ENCODE measurements around the gene ESPL1.
"Not testable (repeated sequence)": the region's sequence is repeated elsewhere in the genome, so short reads cannot be mapped to it uniquely, and the experiment has no call there.

ESPL1 gene

DNA sequence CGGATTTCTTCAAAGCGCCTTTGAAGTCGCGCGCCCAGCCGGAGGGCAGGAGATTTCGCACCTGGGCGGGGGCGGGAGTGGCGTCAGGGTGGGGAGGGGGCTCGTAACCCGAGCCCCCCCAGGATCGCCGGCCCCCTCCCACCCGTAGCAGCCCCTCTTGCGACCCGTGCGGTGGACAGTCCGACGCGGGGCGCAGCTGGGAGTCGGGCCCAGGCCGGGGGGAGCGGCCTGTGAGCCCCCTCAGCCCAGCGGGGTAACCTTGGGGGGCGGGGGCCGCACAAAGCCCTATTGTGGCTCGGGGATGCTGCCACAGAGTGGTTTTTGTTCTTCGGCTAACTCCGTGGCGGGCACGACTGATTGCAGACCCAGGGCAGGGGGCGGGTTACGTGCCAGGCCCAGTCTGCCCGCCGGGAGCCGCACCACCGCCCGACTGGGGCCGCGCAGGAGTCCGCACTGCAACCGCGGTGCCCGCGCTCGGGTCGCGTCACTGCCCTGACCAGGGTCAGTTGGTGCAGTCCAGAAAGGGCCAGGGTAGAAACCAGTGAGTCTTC is 57.5 kb downstream of the ESPL1 start:
- TF ChIP-seq CTCF (IDR thresholded peaks at IDR 0.05; ENCODE audit: extremely low read depth, missing control alignments) = no peak
- DNase-seq (ENCODE audit: low spot score) = peak; percentile 57

DNA sequence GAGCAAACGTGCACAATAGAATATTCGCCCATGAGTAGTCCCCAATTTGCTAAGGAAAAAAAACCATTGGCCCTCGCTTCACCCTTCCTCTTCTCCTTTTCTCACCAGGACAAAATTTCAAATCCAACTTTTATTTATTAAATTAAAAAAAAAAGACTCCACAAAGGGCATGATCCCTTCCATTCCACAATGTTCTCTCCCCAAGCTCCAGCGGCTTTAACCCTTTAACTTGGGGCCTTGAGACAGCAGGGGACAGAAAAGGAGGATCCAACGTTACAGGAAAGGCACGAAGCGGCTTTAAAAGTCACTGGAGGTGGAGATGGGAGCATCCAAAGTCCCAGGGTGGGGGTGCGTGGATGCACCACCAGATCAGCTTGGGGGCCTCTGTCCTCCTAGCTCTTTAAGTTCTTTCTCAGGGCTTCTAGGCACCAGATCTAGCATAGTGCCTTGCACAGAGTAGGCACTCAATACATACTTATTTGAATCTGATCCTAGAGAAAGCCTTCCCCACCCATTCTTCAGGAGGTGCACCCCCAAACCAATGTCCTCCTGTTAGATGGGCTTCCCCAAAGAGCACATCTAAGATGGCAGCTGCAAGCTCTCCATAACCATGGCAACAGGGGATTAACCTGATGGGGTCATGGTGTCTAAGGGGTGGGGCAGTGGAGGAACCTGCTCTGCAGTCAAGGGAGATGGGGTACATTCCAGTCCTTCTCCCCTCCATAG is 58.5 kb downstream of the ESPL1 start:
- DNase-seq (ENCODE audit: low spot score) = no peak
- TF ChIP-seq CTCF (IDR thresholded peaks at IDR 0.05; ENCODE audit: extremely low read depth, missing control alignments) = no peak

- DNase-seq (ENCODE audit: low spot score) = no peak
- TF ChIP-seq CTCF (IDR thresholded peaks at IDR 0.05; ENCODE audit: extremely low read depth, missing control alignments) = no peak
Measured at GRCh38 chr12:53327435-53328042, 59.4 kb downstream of the ESPL1 start.

GRCh38 chr12:53328043-53328435 is 59.9 kb downstream of the ESPL1 start:
- no peak for TF ChIP-seq CTCF (IDR thresholded peaks at IDR 0.05; ENCODE audit: extremely low read depth, missing control alignments)
- no peak for DNase-seq (ENCODE audit: low spot score)

- no peak for TF ChIP-seq CTCF (IDR thresholded peaks at IDR 0.05; ENCODE audit: extremely low read depth, missing control alignments)
- DNase-seq (ENCODE audit: low spot score) = no peak
Measured at GRCh38 chr12:53330671-53331070, 62.6 kb downstream of the ESPL1 start.

DNA sequence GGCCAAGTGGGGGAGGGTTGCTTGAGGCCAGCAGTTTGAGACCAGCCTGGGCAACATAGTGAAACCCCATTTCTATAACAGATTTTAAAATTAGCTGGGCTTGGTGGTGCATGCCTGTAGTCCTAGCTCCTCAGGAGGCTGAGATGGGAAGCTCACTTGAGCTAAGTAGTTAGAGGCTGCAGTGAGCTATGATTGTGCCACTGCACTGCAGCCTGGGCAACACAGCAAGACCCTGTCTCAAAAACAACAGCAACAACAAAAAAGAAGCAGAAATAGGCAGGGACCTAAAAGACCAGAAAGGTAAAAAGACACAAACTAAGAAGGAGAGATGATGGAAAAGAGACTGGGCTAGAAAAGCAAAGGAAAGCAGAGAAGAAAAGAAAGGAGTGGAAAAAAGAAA is 64.2 kb downstream of the ESPL1 start:
- DNase-seq (ENCODE audit: low spot score) = not testable (repeated sequence)

DNA sequence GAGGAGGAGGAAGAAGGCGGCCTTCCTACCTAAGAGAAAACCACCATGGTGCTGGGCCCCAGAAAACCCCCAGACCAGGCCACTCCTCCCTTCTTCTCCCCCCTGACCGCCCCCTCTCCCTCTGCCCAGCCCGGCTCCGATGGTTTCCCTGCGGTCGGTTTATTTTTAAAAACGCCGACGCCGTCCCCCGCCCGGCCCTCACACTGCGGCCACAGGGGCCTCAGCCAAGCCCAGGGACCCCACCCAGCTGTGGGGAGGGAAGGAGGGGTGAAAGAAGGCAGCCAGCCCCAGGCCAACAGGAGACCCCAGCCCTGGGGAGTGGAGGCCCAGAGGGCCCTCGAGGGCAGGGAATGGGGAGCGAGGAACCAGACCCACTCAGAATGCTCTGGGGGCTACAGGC is 64.6 kb downstream of the ESPL1 start:
- TF ChIP-seq CTCF (IDR thresholded peaks at IDR 0.05; ENCODE audit: extremely low read depth, missing control alignments) = no peak
- DNase-seq (ENCODE audit: low spot score) = no peak
